Brain microvascular endothelial cell (primary cell): ENCODE results near the gene RAPGEF2.

Source experiments
- DNase-seq: peaks from one replicate; pipeline ENCODE4 v3.0.0-alpha.2; 2020
- H3K27ac ChIP-seq: fragments of 250-450 bp; sonication (Bioruptor Pico); 2 replicates; pipeline ENCODE4 v1.5.1; 2020; ENCODE audit warnings: mild to moderate bottlenecking, moderate library complexity
- H3K27me3 ChIP-seq: fragments of 250-450 bp; sonication (Bioruptor Pico); replicated peaks from 2 replicates; pipeline ENCODE4 v1.5.1; 2020; ENCODE audit warnings: mild to moderate bottlenecking
- H3K36me3 ChIP-seq: fragments of 250-450 bp; sonication (Bioruptor Pico); replicated peaks from 2 replicates; pipeline ENCODE4 v1.5.1; 2020; ENCODE audit warnings: mild to moderate bottlenecking
- H3K4me3 ChIP-seq: 2 replicates; pipeline ENCODE4 v1.5.1; 2011; ENCODE audit warnings: low read depth, mild to moderate bottlenecking, control low read depth, low read length, moderate library complexity
- CTCF ChIP-seq: IDR thresholded peaks from 2 replicates; pipeline ENCODE4 v1.5.1; 2011; ENCODE audit warnings: low read depth, mild to moderate bottlenecking, moderate library complexity, low read length, control low read depth, inconsistent platforms; ENCODE audit errors: missing control alignments
- in situ Hi-C: cut with HindIII; loops from 2 replicates; pipeline ENCODE4 v1.10.0; 2017; ENCODE audit warnings: low sequenced_read_pairs, low pct_ligation_motif_present

RAPGEF2 gene

GRCh38 chr4:159379836-159380235, 277.0 kb downstream of the RAPGEF2 start:
- Histone ChIP-seq H3K27ac (no peak overlapping the region), H3K36me3 (no peaks in the 10 kb centered on the region), H3K27me3 (no peaks in the 10 kb centered on the region), H3K4me3 (no peak overlapping the region)
- TF ChIP-seq CTCF = no peak
- no peak for DNase-seq
- in situ Hi-C loops = no loop called here

- Histone ChIP-seq H3K4me3 (no peak overlapping the region), H3K36me3 (no peaks in the 10 kb centered on the region), H3K27me3 (no peaks in the 10 kb centered on the region), H3K27ac (peak overlapping the region; percentile 51)
- in situ Hi-C loops = no loop called here
- DNase-seq = no peak
- TF ChIP-seq CTCF = no peak
Observed at GRCh38 chr4:159382856-159383561, 280.1 kb downstream of the RAPGEF2 start.

- in situ Hi-C loops = no loop called here
- H3K27me3 ChIP-seq = no peaks in the 10 kb centered on the region
- DNase-seq = no peak
- no peak for TF ChIP-seq CTCF
- no peak overlapping the region for H3K4me3 ChIP-seq
- H3K36me3 ChIP-seq = no peaks in the 10 kb centered on the region
- no peak overlapping the region for H3K27ac ChIP-seq
Observed at GRCh38 chr4:159383562-159383931, 280.7 kb downstream of the RAPGEF2 start.

GRCh38 chr4:159384017-159384416, 281.1 kb downstream of the RAPGEF2 start:
- in situ Hi-C loops = no loop called here
- H3K4me3 ChIP-seq = no peak overlapping the region
- no peak overlapping the region for H3K27ac ChIP-seq
- no peak for TF ChIP-seq CTCF
- no peak for DNase-seq
- H3K36me3 ChIP-seq = no peaks in the 10 kb centered on the region
- H3K27me3 ChIP-seq = no peaks in the 10 kb centered on the region

- Histone ChIP-seq H3K27me3 (no peaks in the 10 kb centered on the region), H3K36me3 (no peaks in the 10 kb centered on the region), H3K4me3 (no peak overlapping the region), H3K27ac (no peak overlapping the region)
- in situ Hi-C loops = no loop called here
- TF ChIP-seq CTCF = no peak
- no peak for DNase-seq
Observed at GRCh38 chr4:159384632-159385031, 281.8 kb downstream of the RAPGEF2 start.

GRCh38 chr4:159386620-159387019, 283.7 kb downstream of the RAPGEF2 start:
- no peak for TF ChIP-seq CTCF
- Histone ChIP-seq H3K4me3 (no peak overlapping the region), H3K36me3 (no peaks in the 10 kb centered on the region), H3K27ac (no peak overlapping the region), H3K27me3 (no peaks in the 10 kb centered on the region)
- DNase-seq = no peak
- in situ Hi-C loops = no loop called here
